Ascending aorta (tissue), 2 donors: ENCODE measurements around the gene CENPN. TPM values are rescaled to one million over a fixed set of nuclear protein-coding genes. Genes with fewer than 3 reads are reported as not detected.
A peak's percentile ranks its signal among the peaks of the same experiment; 100 is the strongest.

ENCODE experiments used
- DNase-seq, 2 donors: peaks; one replicate each; pipeline ENCODE4 v3.0.0-alpha.2; 2019; ENCODE audit warnings: low spot score in 2 of 2
- H3K27ac ChIP-seq, 2 donors: fragments of 200-600 bp; sonication (generic); one replicate each; pipeline ENCODE4 v1.5.1; 2016 to 2017; ENCODE audit warnings: mild to moderate bottlenecking in 1 of 2
- H3K27me3 ChIP-seq: fragments of 200-600 bp; sonication (generic); one replicate; pipeline ENCODE4 v1.5.1; 2017
- H3K36me3 ChIP-seq, 2 donors: fragments of 200-600 bp; sonication (generic); one replicate each; pipeline ENCODE4 v1.5.1; 2016
- H3K4me1 ChIP-seq, 2 donors: fragments of 200-600 bp; sonication (generic); one replicate each; pipeline ENCODE4 v1.5.1; 2016 to 2017; ENCODE audit warnings: mild to moderate bottlenecking in 1 of 2
- H3K4me3 ChIP-seq, 2 donors: fragments of 200-600 bp; sonication (generic); one replicate each; pipeline ENCODE4 v1.5.1; 2016 to 2017; ENCODE audit warnings: mild to moderate bottlenecking in 1 of 2
- H3K9me3 ChIP-seq, 2 donors: fragments of 200-600 bp; sonication (generic); one replicate each; pipeline ENCODE4 v1.5.1; 2016
- CTCF ChIP-seq, 3 experiments: fragments of 200-600 bp in 2 of 3; fragments of 450-650 bp in 1 of 3; sonication (generic) in 2 of 3; IDR thresholded peaks; one replicate each; pipeline ENCODE4 v1.5.1; 2016 to 2019; ENCODE audit warnings: antibody characterized with exemption in 3 of 3, mild to moderate bottlenecking in 1 of 3, moderate library complexity in 1 of 3
- intact Hi-C: fragments of 100-400 bp; cut with DNase I; formaldehyde crosslinking; loops from one replicate; pipeline ENCODE4 v1.15.1; 2023
- total RNA-seq: library from RNA; depleted of rRNA; stranded (reverse); fragments of >200 nt; gene quantifications from one replicate; pipeline ENCODE4 v1.1.0, GENCODE V29; 2016

CENPN gene
- total RNA-seq, 1 donor from 2014 or later, result not detected

- no peaks in the 10 kb centered on the region for H3K9me3 ChIP-seq
- intact Hi-C loops, result no loop called here
- no peaks in the 10 kb centered on the region for H3K4me1 ChIP-seq
- H3K4me3 ChIP-seq, result no peak overlapping the region
- no peaks in the 10 kb centered on the region for H3K36me3 ChIP-seq
- no peak overlapping the region for H3K27ac ChIP-seq
- DNase-seq, result no peak
- no peak for TF ChIP-seq CTCF (IDR thresholded peaks at IDR 0.05)
- H3K27me3 ChIP-seq, result no peaks in the 10 kb centered on the region
Observed at GRCh38 chr16:81071805-81072204, 64.8 kb downstream of the CENPN start.

GRCh38 chr16:81073560-81074330 is 66.7 kb downstream of the CENPN start:
- no peak for DNase-seq
- no peak overlapping the region for H3K27ac ChIP-seq
- peaks cover 0 to 4% of the 10 kb centered on the region in 2 donors for H3K4me1 ChIP-seq
- no peaks in the 10 kb centered on the region for H3K36me3 ChIP-seq
- H3K27me3 ChIP-seq, result no peaks in the 10 kb centered on the region
- intact Hi-C loops, result no loop called here
- H3K9me3 ChIP-seq, result no peaks in the 10 kb centered on the region
- H3K4me3 ChIP-seq, result no peak overlapping the region
- TF ChIP-seq CTCF (IDR thresholded peaks at IDR 0.05), result no peak

GRCh38 chr16:81076566-81077075 is 69.6 kb downstream of the CENPN start:
- Histone ChIP-seq H3K9me3 (no peaks in the 10 kb centered on the region), H3K27me3 (no peaks in the 10 kb centered on the region), H3K36me3 (no peaks in the 10 kb centered on the region), H3K4me1 (peaks cover 0 to 4% of the 10 kb centered on the region in 2 donors), H3K4me3 (peak overlapping the region; percentile 72 to 91), H3K27ac (peak overlapping the region; percentile 96 to 99)
- DNase-seq, result peak; percentile 40 to 93
- no peak for TF ChIP-seq CTCF (IDR thresholded peaks at IDR 0.05)
- intact Hi-C loops, result loop anchor here (1.0 to 5.0 kb wide), 8 partner anchors 20 to 536 kb away; partner anchors contain the start of genes ATMIN, CENPN, CMIP and DYNLRB2

GRCh38 chr16:81077076-81077940 is 70.3 kb downstream of the CENPN start, which contains the start of gene C16orf46:
TSS of gene C16orf46 (minus strand) at chr16:81077238. CDS start at chr16:81063955, 13,283 bp downstream.
- Histone ChIP-seq H3K36me3 (no peaks in the 10 kb centered on the region), H3K27ac (peak within 1 kb of the TSS; percentile 96 to 99), H3K4me1 (peaks cover 0 to 4% of the 10 kb centered on the region in 2 donors), H3K4me3 (peak within 1 kb of the TSS; percentile 72 to 91), H3K9me3 (no peaks in the 10 kb centered on the region), H3K27me3 (no peaks in the 10 kb centered on the region)
- DNase-seq, result peak; percentile 93 to 99
- intact Hi-C loops, result loop anchor here (1.0 to 5.0 kb wide), 5 partner anchors 42 to 537 kb away; partner anchors contain the start of genes ATMIN, CMIP, DYNLRB2 and GAN
- TF ChIP-seq CTCF (IDR thresholded peaks at IDR 0.05), result no peak

- no peaks in the 10 kb centered on the region for H3K9me3 ChIP-seq
- DNase-seq, result no peak
- peaks cover 0 to 4% of the 10 kb centered on the region in 2 donors for H3K4me1 ChIP-seq
- no peaks in the 10 kb centered on the region for H3K27me3 ChIP-seq
- no peak for TF ChIP-seq CTCF (IDR thresholded peaks at IDR 0.05)
- H3K27ac ChIP-seq, result no peak overlapping the region
- H3K4me3 ChIP-seq, result no peak overlapping the region
- intact Hi-C loops, result no loop called here
- peaks cover 0 to 4% of the 10 kb centered on the region in 2 donors for H3K36me3 ChIP-seq
Observed at GRCh38 chr16:81080233-81080632, 73.2 kb downstream of the CENPN start.
